ENCODE results near the gene LRP6. TPM values are rescaled to one million over a fixed set of nuclear protein-coding genes. Genes with fewer than 3 reads are reported as not detected.

Gene LRP6
- total RNA-seq, 1 donor from 2014 or later: 56.2 TPM

DNA sequence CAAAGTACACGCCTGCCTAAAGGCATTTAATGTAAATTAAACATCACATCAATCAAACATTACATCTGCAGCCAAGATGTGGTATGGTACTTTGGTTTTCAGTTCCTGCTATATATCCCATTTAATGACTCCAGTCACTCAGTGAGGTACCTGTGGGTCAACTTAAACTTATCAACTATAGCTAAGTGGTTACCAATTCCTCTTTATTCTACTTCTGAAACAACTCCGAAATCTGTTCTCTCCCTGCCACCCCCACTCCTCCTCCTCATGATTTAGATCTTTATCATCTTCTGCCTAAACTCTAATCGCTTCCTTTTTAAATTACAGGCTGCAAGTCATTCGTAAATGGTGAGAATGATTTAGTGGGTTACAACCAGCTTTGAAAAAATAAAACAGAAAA, 138.2 kb downstream of the LRP6 start:
- Mint-ChIP-seq H3K4me3 (no peak overlapping the region), H3K4me1 (peaks cover 6% of the 10 kb centered on the region), H3K9me3 (no peaks in the 10 kb centered on the region), H3K27me3 (ENCODE audit: low read depth) (no peaks in the 10 kb centered on the region), H3K36me3 (ENCODE audit: low read depth) (peaks cover 31% of the 10 kb centered on the region), H3K27ac (ENCODE audit: unreplicated experiment) (no peak overlapping the region)
- TF ChIP-seq, protein P1, sequence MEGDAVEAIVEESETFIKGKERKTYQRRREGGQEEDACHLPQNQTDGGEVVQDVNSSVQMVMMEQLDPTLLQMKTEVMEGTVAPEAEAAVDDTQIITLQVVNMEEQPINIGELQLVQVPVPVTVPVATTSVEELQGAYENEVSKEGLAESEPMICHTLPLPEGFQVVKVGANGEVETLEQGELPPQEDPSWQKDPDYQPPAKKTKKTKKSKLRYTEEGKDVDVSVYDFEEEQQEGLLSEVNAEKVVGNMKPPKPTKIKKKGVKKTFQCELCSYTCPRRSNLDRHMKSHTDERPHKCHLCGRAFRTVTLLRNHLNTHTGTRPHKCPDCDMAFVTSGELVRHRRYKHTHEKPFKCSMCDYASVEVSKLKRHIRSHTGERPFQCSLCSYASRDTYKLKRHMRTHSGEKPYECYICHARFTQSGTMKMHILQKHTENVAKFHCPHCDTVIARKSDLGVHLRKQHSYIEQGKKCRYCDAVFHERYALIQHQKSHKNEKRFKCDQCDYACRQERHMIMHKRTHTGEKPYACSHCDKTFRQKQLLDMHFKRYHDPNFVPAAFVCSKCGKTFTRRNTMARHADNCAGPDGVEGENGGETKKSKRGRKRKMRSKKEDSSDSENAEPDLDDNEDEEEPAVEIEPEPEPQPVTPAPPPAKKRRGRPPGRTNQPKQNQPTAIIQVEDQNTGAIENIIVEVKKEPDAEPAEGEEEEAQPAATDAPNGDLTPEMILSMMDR (conservative IDR thresholded peaks at IDR 0.05): no peak
- no peak for DNase-seq (ENCODE audit: low read depth, low spot score)

DNA sequence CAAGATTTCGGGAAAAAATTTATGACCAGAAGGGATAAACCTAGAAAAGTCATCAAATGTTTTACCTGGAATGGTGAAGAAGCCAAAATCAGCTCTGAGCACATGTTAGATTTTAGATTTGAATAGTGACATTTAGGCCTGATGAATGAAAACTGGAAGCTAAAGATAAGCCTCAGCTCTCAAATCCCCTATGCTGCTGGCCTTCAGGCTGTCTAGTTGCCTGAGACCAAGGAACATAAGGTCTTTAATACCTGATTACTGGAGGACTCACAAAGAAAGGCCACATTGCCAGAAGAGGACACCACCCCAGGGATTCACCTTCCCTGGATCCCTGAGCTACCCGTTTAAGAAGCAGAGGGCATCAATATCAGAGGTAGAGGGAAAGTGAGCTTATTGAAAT, 139.5 kb downstream of the LRP6 start:
- H3K4me1 Mint-ChIP-seq: no peaks in the 10 kb centered on the region
- no peak overlapping the region for H3K27ac Mint-ChIP-seq (ENCODE audit: unreplicated experiment)
- H3K36me3 Mint-ChIP-seq (ENCODE audit: low read depth): peaks cover 29% of the 10 kb centered on the region
- H3K4me3 Mint-ChIP-seq: no peak overlapping the region
- DNase-seq (ENCODE audit: low read depth, low spot score): no peak
- H3K9me3 Mint-ChIP-seq: no peaks in the 10 kb centered on the region
- TF ChIP-seq, protein P1 (conservative IDR thresholded peaks at IDR 0.05): no peak
- no peaks in the 10 kb centered on the region for H3K27me3 Mint-ChIP-seq (ENCODE audit: low read depth)

DNA sequence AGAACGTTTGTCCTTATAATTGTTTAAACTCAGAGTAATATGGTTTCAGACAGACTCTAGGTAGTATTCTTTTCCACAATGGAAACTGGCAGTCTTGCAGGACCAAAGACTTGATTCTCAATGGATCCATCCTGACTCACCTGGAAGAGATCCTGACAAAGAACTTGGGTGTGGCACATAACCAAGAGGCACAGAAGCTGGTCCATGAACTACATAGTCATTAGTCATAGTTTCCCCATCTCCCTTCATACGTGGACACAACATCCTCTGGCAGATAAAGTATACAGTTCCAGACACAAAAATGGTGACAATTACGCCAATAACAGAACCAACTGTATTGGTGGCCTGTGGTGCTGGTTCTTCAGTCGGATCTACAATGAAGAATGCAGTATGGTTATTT, 140.3 kb downstream of the LRP6 start:
- no peaks in the 10 kb centered on the region for H3K4me1 Mint-ChIP-seq
- no peaks in the 10 kb centered on the region for H3K27me3 Mint-ChIP-seq (ENCODE audit: low read depth)
- H3K36me3 Mint-ChIP-seq (ENCODE audit: low read depth): peaks cover 26% of the 10 kb centered on the region
- H3K9me3 Mint-ChIP-seq: no peaks in the 10 kb centered on the region
- no peak overlapping the region for H3K4me3 Mint-ChIP-seq
- no peak for DNase-seq (ENCODE audit: low read depth, low spot score)
- H3K27ac Mint-ChIP-seq (ENCODE audit: unreplicated experiment): no peak overlapping the region
- TF ChIP-seq, protein P1 (conservative IDR thresholded peaks at IDR 0.05): no peak

DNA sequence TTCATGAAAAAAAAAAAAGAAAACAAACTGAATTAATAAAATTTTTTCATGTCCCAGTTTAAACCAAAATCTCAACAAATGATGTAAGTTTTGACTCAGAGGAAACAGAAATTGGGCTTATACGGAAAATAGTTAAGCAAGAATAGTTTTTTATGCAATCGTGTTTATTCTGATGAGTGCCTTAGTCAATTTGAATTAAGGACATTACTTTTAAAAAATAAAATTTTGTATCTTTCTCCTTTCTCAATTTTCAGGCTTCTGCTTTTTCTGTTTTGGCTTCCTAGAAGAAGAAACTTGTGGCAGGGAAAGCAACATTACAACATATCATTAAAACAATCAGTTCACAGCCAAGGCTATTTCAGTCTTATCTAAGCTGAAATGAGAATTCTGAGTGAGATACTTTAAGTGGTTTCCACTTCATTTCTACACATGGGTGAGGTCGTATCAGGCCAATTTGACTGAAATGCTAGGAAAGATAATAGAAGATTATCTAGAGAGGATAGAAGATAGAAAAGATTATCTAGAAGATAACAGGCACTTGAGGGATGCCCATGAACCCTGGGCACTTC, 143.7 kb downstream of the LRP6 start:
- Mint-ChIP-seq H3K4me3 (no peak overlapping the region), H3K4me1 (peaks cover 6% of the 10 kb centered on the region), H3K9me3 (no peaks in the 10 kb centered on the region), H3K27me3 (ENCODE audit: low read depth) (no peaks in the 10 kb centered on the region), H3K36me3 (ENCODE audit: low read depth) (peaks cover 14% of the 10 kb centered on the region), H3K27ac (ENCODE audit: unreplicated experiment) (no peak overlapping the region)
- no peak for DNase-seq (ENCODE audit: low read depth, low spot score)
- TF ChIP-seq, protein P1 (conservative IDR thresholded peaks at IDR 0.05): no peak

DNA sequence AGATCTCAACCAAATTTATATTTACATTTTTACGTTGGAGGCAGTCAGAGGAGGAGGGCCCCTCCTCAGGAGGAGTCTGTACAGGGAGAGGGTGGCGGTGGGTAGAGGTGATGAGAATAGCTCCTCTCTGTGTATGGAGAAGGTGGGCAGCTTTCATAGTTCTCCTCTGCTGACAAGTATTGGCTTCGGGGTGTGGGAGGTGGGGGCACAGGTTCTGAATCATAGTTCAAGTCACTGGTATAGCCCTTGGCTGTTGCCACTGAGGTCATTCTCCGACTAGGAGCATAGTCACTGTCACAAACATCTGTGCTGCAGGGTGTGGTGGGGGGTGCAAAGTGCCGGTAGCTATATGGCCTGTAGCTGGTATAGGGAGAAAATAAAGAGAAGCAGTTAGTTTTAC, 145.8 kb downstream of the LRP6 start:
- Mint-ChIP-seq H3K27ac (ENCODE audit: unreplicated experiment) (no peak overlapping the region), H3K4me1 (peaks cover 6% of the 10 kb centered on the region), H3K9me3 (no peaks in the 10 kb centered on the region), H3K27me3 (ENCODE audit: low read depth) (no peaks in the 10 kb centered on the region), H3K36me3 (ENCODE audit: low read depth) (peaks cover 6% of the 10 kb centered on the region), H3K4me3 (no peak overlapping the region)
- TF ChIP-seq, protein P1 (conservative IDR thresholded peaks at IDR 0.05): no peak
- DNase-seq (ENCODE audit: low read depth, low spot score): no peak
